Muscle layer of colon (tissue), 2 donors: Measurements from ENCODE around the gene HPDL.
"Not testable (repeated sequence)": the region's sequence is repeated elsewhere in the genome, so short reads cannot be mapped to it uniquely, and the experiment has no call there.

Experiments used
- H3K27ac ChIP-seq: one replicate; pipeline ENCODE4 v1.7.0; 2013; ENCODE audit warnings: low read depth, mild to moderate bottlenecking, low read length, moderate library complexity
- H3K27me3 ChIP-seq, 2 donors: one replicate each; pipeline ENCODE4 v1.7.0; 2013; ENCODE audit warnings: low read length in 2 of 2, mild to moderate bottlenecking in 2 of 2; ENCODE audit not compliant: insufficient read depth in 2 of 2, control insufficient read depth in 1 of 2
- H3K36me3 ChIP-seq: one replicate; pipeline ENCODE4 v1.7.0; 2013; ENCODE audit warnings: mild to moderate bottlenecking, low read length; ENCODE audit not compliant: insufficient read depth
- H3K4me1 ChIP-seq: one replicate; pipeline ENCODE4 v1.7.0; 2013; ENCODE audit warnings: mild to moderate bottlenecking, low read length; ENCODE audit not compliant: insufficient read depth
- H3K4me3 ChIP-seq, 2 donors: one replicate each; pipeline ENCODE4 v1.7.0; 2013; ENCODE audit warnings: low read length in 2 of 2, low read depth in 1 of 2, mild to moderate bottlenecking in 1 of 2, moderate library complexity in 1 of 2
- H3K9ac ChIP-seq: one replicate; pipeline ENCODE4 v1.7.0; 2013; ENCODE audit warnings: low read length
- H3K9me3 ChIP-seq: one replicate; pipeline ENCODE4 v1.7.0; 2013; ENCODE audit warnings: mild to moderate bottlenecking, low read length
- donor health status: abdominal sarcoma.
- donor health status: Adenocarcinoma of cecum.

Gene HPDL

DNA sequence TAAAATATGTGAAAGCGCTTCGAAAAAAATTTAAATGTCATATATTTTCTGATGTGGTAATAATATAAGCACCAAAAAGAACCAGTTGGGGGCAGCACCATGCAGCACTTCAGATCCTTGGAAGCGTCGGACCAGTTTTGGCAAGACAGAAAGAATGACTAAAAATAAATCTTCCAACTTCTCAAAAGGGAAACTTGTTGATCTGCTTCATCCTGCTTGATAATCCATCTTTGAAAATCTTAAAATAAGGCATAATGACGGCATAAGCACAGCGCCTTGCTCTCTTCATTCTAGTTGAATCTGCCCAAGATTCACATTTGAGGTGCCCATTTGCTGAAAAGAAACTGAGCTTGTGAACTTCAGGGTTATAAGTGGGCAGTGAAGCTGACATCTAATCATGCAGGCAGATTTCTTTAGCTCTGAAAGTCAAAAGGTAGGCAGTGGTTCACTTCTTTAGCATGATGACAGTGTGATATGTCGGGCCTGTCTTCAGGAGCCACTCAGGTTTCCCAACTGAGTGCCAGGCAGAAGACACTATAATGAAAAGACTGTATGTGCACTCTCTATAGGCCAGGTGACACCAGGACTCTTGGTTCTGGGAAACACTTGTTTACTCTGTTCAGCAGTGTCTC lies 33.3 kb downstream of the HPDL start:
- H3K4me1 ChIP-seq = peaks cover 20% of the 10 kb centered on the region
- H3K4me3 ChIP-seq = peak overlapping the region in 1 of 2 donors; percentile 24
- no peaks in the 10 kb centered on the region for H3K9me3 ChIP-seq
- H3K36me3 ChIP-seq = no peaks in the 10 kb centered on the region
- no peak overlapping the region for H3K9ac ChIP-seq
- H3K27me3 ChIP-seq = no peaks in the 10 kb centered on the region
- H3K27ac ChIP-seq = peak overlapping the region; percentile 83

DNA sequence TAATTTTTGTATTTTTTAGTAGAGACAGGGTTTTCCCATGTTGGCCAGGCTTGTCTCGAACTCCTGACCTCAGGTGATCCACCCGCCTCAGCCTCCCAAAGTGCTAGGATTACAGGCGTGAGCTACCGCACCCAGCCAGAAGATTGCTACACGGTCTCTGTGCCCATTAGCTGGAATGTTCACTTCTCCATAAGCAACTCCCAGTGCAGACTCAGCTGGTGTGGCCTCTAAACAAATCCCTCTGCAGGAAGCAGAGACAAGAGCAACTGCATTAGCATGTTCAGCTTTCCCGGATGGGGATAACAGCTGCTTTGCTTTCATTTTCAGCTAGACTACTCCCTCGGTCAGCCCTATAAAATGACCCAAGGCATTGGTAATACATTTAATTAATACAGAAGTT lies 34.3 kb downstream of the HPDL start:
- not testable (repeated sequence) for H3K27me3 ChIP-seq, H3K4me3 ChIP-seq, H3K9ac ChIP-seq, H3K9me3 ChIP-seq, H3K36me3 ChIP-seq
- H3K4me1 ChIP-seq = peaks cover 20% of the 10 kb centered on the region
- peak overlapping the region; percentile 60 for H3K27ac ChIP-seq

DNA sequence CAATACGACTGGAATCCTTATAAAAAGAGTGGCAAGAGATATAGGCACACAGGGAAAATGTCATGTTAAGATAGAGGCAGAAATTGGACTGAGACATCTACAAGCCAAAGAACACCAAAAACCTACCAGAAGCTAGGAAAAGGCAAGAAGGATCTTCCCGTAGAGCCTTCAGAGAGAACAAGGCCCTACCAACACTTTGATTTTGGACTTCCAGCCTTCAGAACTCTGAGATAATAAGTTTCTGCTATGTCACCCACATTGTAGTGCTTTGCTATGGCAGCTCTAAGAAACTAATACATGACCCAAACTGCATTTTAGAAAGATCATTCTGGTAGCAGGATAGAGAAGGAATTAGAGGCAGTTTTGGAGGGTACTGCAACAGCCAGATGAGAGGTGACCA lies 37.6 kb downstream of the HPDL start:
- Histone ChIP-seq H3K27me3 (no peaks in the 10 kb centered on the region), H3K36me3 (no peaks in the 10 kb centered on the region), H3K9ac (no peak overlapping the region), H3K4me3 (no peak overlapping the region), H3K9me3 (no peaks in the 10 kb centered on the region), H3K27ac (no peak overlapping the region), H3K4me1 (peaks cover 20% of the 10 kb centered on the region)

DNA sequence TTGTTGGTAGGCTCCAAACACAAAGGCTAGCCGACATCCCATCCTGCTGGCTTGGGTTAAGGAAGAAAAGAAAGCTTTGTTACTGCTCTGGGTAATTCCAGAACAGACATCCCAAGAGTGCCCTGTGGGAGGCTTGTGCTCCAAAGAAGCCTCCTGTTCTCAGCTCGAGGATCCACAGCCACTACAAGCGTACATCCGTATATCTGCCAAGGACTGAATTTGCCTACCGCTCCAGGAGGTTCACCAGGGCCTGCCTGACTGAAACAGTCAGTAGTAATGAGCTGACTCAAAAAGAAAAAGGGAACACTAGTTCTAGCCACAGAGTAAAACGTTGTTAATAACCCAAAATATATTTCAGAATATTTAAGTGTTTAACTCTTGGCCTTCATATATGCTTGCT lies 38.4 kb downstream of the HPDL start:
- no peak overlapping the region for H3K27ac ChIP-seq
- H3K27me3 ChIP-seq = no peaks in the 10 kb centered on the region
- H3K9me3 ChIP-seq = no peaks in the 10 kb centered on the region
- no peak overlapping the region for H3K9ac ChIP-seq
- no peaks in the 10 kb centered on the region for H3K36me3 ChIP-seq
- H3K4me1 ChIP-seq = peaks cover 19% of the 10 kb centered on the region
- H3K4me3 ChIP-seq = no peak overlapping the region

DNA sequence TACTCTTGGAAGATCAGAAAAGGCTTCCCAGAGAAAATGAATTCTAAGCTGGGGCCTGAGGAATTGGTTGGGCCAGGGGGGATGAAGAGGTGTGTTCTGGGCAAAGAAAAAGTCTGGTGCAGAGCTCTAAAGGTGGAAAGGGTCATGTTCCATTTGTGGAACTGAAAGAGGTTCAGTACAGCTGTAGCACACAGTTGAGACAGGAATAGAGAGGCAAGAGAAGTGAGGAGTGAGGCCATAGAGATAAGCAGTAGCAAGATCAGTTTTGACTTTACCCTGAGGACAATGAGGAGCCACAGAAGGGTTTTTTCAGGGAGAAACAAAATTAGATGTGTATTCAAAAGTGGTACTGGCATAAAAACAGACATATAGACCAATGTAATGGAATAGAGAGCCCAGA lies 43.9 kb downstream of the HPDL start:
- no peaks in the 10 kb centered on the region for H3K27me3 ChIP-seq
- no peak overlapping the region for H3K27ac ChIP-seq
- no peak overlapping the region for H3K4me3 ChIP-seq
- no peaks in the 10 kb centered on the region for H3K4me1 ChIP-seq
- no peaks in the 10 kb centered on the region for H3K9me3 ChIP-seq
- no peak overlapping the region for H3K9ac ChIP-seq
- H3K36me3 ChIP-seq = no peaks in the 10 kb centered on the region

- no peaks in the 10 kb centered on the region for H3K27me3 ChIP-seq
- H3K4me3 ChIP-seq = no peak overlapping the region
- no peak overlapping the region for H3K27ac ChIP-seq
- H3K9me3 ChIP-seq = no peaks in the 10 kb centered on the region
- H3K9ac ChIP-seq = no peak overlapping the region
- no peaks in the 10 kb centered on the region for H3K36me3 ChIP-seq
- H3K4me1 ChIP-seq = peaks cover 5% of the 10 kb centered on the region
These were observed 46.9 kb downstream of the HPDL start for GRCh38 chr1:45373573-45373972.

- Histone ChIP-seq H3K36me3 (no peaks in the 10 kb centered on the region), H3K9ac (no peak overlapping the region), H3K27me3 (no peaks in the 10 kb centered on the region), H3K4me3 (no peak overlapping the region), H3K9me3 (no peaks in the 10 kb centered on the region), H3K4me1 (peaks cover 5% of the 10 kb centered on the region), H3K27ac (no peak overlapping the region)
These were observed 48.7 kb downstream of the HPDL start for GRCh38 chr1:45375104-45376090.

DNA sequence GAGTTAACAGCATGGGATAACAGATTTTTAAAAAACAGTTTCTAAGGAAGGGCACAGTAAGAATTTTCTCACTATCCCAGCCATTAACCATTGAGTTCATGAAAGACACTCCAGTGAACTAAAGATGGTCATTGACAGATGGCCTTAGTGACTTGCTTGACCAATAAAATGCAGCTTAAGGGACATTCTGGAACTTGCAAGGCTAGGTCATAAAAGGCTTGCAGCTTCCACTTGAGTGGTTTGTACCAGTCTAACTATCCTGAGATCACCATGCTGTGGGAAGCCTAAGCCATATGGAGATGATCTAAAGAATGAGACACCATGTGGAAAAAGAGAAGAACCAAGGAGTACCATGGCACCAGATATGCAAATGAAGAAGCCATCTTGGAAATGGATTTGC lies 51.5 kb downstream of the HPDL start:
- Histone ChIP-seq H3K36me3 (no peaks in the 10 kb centered on the region), H3K27ac (no peak overlapping the region), H3K27me3 (no peaks in the 10 kb centered on the region), H3K9ac (no peak overlapping the region), H3K4me3 (no peak overlapping the region), H3K4me1 (peaks cover 5% of the 10 kb centered on the region), H3K9me3 (no peaks in the 10 kb centered on the region)
